H1 (cell line): ENCODE results near the gene ZNF407. TPM values are rescaled to one million over a fixed set of nuclear protein-coding genes. Genes with fewer than 3 reads are reported as not detected.

Experiments
- CTCF ChIA-PET: fragments of 300-600 bp; sonication (Branson Sonifier 250); formaldehyde crosslinking; loops from one replicate; lab custom pipeline; 2021; ENCODE audit not compliant: partially characterized antibody; lab: Charles Lee
- POLR2A ChIA-PET: fragments of 300-600 bp; sonication (Branson Sonifier 250); formaldehyde crosslinking; loops from one replicate; lab custom pipeline; 2021; ENCODE audit warnings: inconsistent platforms; ENCODE audit not compliant: partially characterized antibody; lab: Charles Lee
- DNase-seq, 2 experiments: peaks; one replicate each; pipeline versions ENCODE4 v3.0.0 to v3.0.0-alpha.2; 2010 to 2022; ENCODE audit warnings: low spot score in 2 of 2, low read depth in 1 of 2, mixed read lengths in 1 of 2
- FAIRE-seq: peaks from 2 replicates; lab custom pipeline; 2011; peaks lifted over from hg19 to GRCh38; lab: Jason Lieb, UNC
- H2AFZ ChIP-seq: 2 replicates; pipeline ENCODE4 v1.8.1; 2012; ENCODE audit warnings: low read length, inconsistent platforms
- H2AK5ac ChIP-seq: 2 replicates; pipeline ENCODE4 v1.6.1; 2013; ENCODE audit warnings: low read depth, low read length
- H2BK120ac ChIP-seq: replicated peaks from 2 replicates; pipeline ENCODE3; 2013; ENCODE audit warnings: low read depth, low read length, inconsistent platforms
- H2BK12ac ChIP-seq: 2 replicates; pipeline ENCODE4 v1.6.1; 2013; ENCODE audit warnings: low read depth, low read length
- H2BK15ac ChIP-seq: 2 replicates; pipeline ENCODE4 v1.6.1; 2013; ENCODE audit warnings: low read length
- H2BK20ac ChIP-seq: 2 replicates; pipeline ENCODE4 v1.6.1; 2013; ENCODE audit warnings: low read length
- H2BK5ac ChIP-seq: 2 replicates; pipeline ENCODE4 v1.6.1; 2013; ENCODE audit warnings: low read depth, low read length
- H3K14ac ChIP-seq: 2 replicates; pipeline ENCODE4 v1.6.1; 2013; ENCODE audit warnings: inconsistent platforms; ENCODE audit not compliant: insufficient read length
- H3K18ac ChIP-seq: 2 replicates; pipeline ENCODE4 v1.6.1; 2013; ENCODE audit warnings: low read length; ENCODE audit errors: extremely low read depth
- H3K23ac ChIP-seq: 2 replicates; pipeline ENCODE4 v1.6.1; 2013; ENCODE audit warnings: inconsistent platforms; ENCODE audit not compliant: insufficient read length
- H3K23me2 ChIP-seq: 2 replicates; pipeline ENCODE4 v1.6.1; 2013; ENCODE audit warnings: low read depth, low read length
- H3K27ac ChIP-seq: 2 replicates; pipeline ENCODE4 v1.6.1; 2011; ENCODE audit warnings: low read depth, low read length, inconsistent platforms
- H3K27me3 ChIP-seq, 4 experiments: replicated peaks in 1 of 4; 1 replicate in 1 of 4; 2 replicates in 3 of 4; pipeline versions ENCODE4 v1.6.1 to v1.8.1; 2011 to 2013; ENCODE audit warnings: low read length in 3 of 4, mild to moderate bottlenecking in 3 of 4, inconsistent platforms in 2 of 4, mixed read lengths in 2 of 4, moderate library complexity in 1 of 4; ENCODE audit not compliant: control insufficient read depth in 3 of 4, insufficient read depth in 3 of 4; ENCODE audit errors: extremely low read depth in 1 of 4
- H3K36me3 ChIP-seq, 4 experiments: 2 replicates each; pipeline versions ENCODE4 v1.6.1 to v1.8.1; 2011 to 2013; ENCODE audit warnings: mild to moderate bottlenecking in 4 of 4, low read length in 3 of 4, moderate library complexity in 2 of 4, control low read depth in 1 of 4, inconsistent platforms in 1 of 4; ENCODE audit not compliant: insufficient read depth in 4 of 4, control insufficient read depth in 2 of 4
- H3K4ac ChIP-seq: replicated peaks from 2 replicates; pipeline ENCODE3; 2013; ENCODE audit warnings: low read length, low read depth, mixed read lengths, inconsistent platforms; ENCODE audit not compliant: insufficient read length
- H3K4me1 ChIP-seq, 4 experiments: replicated peaks in 1 of 4; 1 replicate in 1 of 4; 2 replicates in 3 of 4; pipeline versions ENCODE4 v1.6.1 to v1.8.1; 2011 to 2013; ENCODE audit warnings: low read length in 3 of 4, inconsistent platforms in 2 of 4, mixed read lengths in 1 of 4; ENCODE audit not compliant: insufficient read depth in 4 of 4, control insufficient read depth in 3 of 4
- H3K4me2 ChIP-seq, 2 experiments: 2 replicates each; pipeline versions ENCODE4 v1.6.1 to v1.8.1; 2011 to 2013; ENCODE audit warnings: low read depth in 2 of 2, low read length in 2 of 2, control low read depth in 1 of 2, inconsistent platforms in 1 of 2, mild to moderate bottlenecking in 1 of 2; ENCODE audit not compliant: insufficient read depth in 1 of 2
- H3K4me3 ChIP-seq, 4 experiments: fragments of 200-600, 300-600 bp in 1 of 4; sonication (generic), shearing (Covaris generic), sonication (Bioruptor Twin) in 1 of 4; 2 replicates each; pipeline versions ENCODE4 v1.5.1 to v1.8.1; 2011 to 2016; ENCODE audit warnings: low read length in 4 of 4, low read depth in 3 of 4, control low read depth in 2 of 4, inconsistent platforms in 2 of 4, mild to moderate bottlenecking in 2 of 4, mixed read lengths in 1 of 4, moderate library complexity in 1 of 4; ENCODE audit not compliant: insufficient read depth in 2 of 4; ENCODE audit errors: extremely low read depth in 1 of 4
- H3K56ac ChIP-seq: replicated peaks from 2 replicates; pipeline ENCODE3; 2013; ENCODE audit warnings: low read depth, mild to moderate bottlenecking, mixed read lengths, low read length, inconsistent platforms; ENCODE audit not compliant: insufficient read length
- H3K79me1 ChIP-seq: 2 replicates; pipeline ENCODE4 v1.6.1; 2013; ENCODE audit warnings: low read depth, low read length, control low read depth
- H3K79me2 ChIP-seq, 2 experiments: 2 replicates each; pipeline versions ENCODE4 v1.6.1 to v1.8.1; 2012 to 2013; ENCODE audit warnings: low read length in 2 of 2, mild to moderate bottlenecking in 2 of 2, inconsistent platforms in 1 of 2; ENCODE audit not compliant: insufficient read depth in 2 of 2, control insufficient read depth in 1 of 2
- H3K9ac ChIP-seq, 4 experiments: replicated peaks in 1 of 4; 1 replicate in 1 of 4; 2 replicates in 3 of 4; pipeline versions ENCODE4 v1.6.1 to v1.8.1; 2011 to 2013; ENCODE audit warnings: low read depth in 3 of 4, low read length in 3 of 4, control low read depth in 2 of 4, mild to moderate bottlenecking in 2 of 4, moderate library complexity in 2 of 4, inconsistent platforms in 1 of 4; ENCODE audit errors: extremely low read depth in 1 of 4
- H3K9me3 ChIP-seq, 2 experiments: 2 replicates each; pipeline versions ENCODE4 v1.6.1 to v1.8.1; 2012 to 2013; ENCODE audit warnings: mild to moderate bottlenecking in 2 of 2, moderate library complexity in 2 of 2, control low read depth in 1 of 2, inconsistent platforms in 1 of 2, low read depth in 1 of 2, low read length in 1 of 2, mixed read lengths in 1 of 2; ENCODE audit not compliant: insufficient read depth in 2 of 2
- H4K20me1 ChIP-seq, 2 experiments: replicated peaks in 1 of 2; 2 replicates each; pipeline versions ENCODE3 to v1.8.1; 2011 to 2013; ENCODE audit warnings: inconsistent platforms in 2 of 2, low read length in 2 of 2, mild to moderate bottlenecking in 1 of 2; ENCODE audit not compliant: insufficient read depth in 2 of 2, control insufficient read depth in 1 of 2
- H4K5ac ChIP-seq: 2 replicates; pipeline ENCODE4 v1.6.1; 2013; ENCODE audit warnings: low read length, low read depth, mixed read lengths, inconsistent platforms; ENCODE audit not compliant: insufficient read length
- H4K8ac ChIP-seq: 2 replicates; pipeline ENCODE4 v1.8.0; 2013; ENCODE audit warnings: mild to moderate bottlenecking, moderate library complexity, low read length, inconsistent platforms; ENCODE audit not compliant: insufficient read depth; ENCODE audit errors: extremely low read depth
- H4K91ac ChIP-seq: replicated peaks from 2 replicates; pipeline ENCODE3; 2013; ENCODE audit warnings: low read length, mixed read lengths, inconsistent platforms; ENCODE audit not compliant: insufficient read length
- RBBP5 ChIP-seq: IDR thresholded peaks from 2 replicates; pipeline ENCODE4 v1.7.1; 2012; ENCODE audit warnings: low read depth, mild to moderate bottlenecking, inconsistent platforms, low read length, moderate library complexity, borderline replicate concordance
- RXRA ChIP-seq: IDR thresholded peaks from 2 replicates; pipeline ENCODE4 v1.6.1; 2011; ENCODE audit warnings: low read depth, mild to moderate bottlenecking, low read length, moderate library complexity; ENCODE audit not compliant: insufficient read depth
- SP4 ChIP-seq: IDR thresholded peaks from 2 replicates; pipeline ENCODE4 v1.6.1; 2012; ENCODE audit warnings: low read length, inconsistent platforms
- ZNF274 ChIP-seq: IDR thresholded peaks from 2 replicates; pipeline ENCODE4 v1.7.0; 2012; ENCODE audit warnings: low read length, borderline replicate concordance; ENCODE audit errors: extremely low read depth
- WGBS, 2 experiments: shearing (Covaris generic) in 1 of 2; methylation state at CpG; one replicate each; pipeline versions ENCODE4 v1.1.6 to v1.1.7; 2013 to 2015; ENCODE audit warnings: low lambda C conversion rate in 2 of 2, mixed read lengths in 2 of 2, inconsistent platforms in 1 of 2, low coverage in 1 of 2, missing lambda C conversion rate in 1 of 2; ENCODE audit not compliant: insufficient replicate concordance in 2 of 2, insufficient coverage in 1 of 2, insufficient read length in 1 of 2; ENCODE audit errors: extremely low coverage in 1 of 2, missing lambda C conversion rate in 1 of 2; 5-methylcytosine and 5-hydroxymethylcytosine counted together
- polyA plus RNA-seq, 7 experiments: library from polyadenylated mRNA; depleted of rRNA in 3 of 7; stranded (reverse) in 5 of 7; unstranded in 2 of 7; fragments of >200 nt in 5 of 7; fragments of 200-250 nt in 2 of 7; gene quantifications; 1 replicate in 5 of 7; 2 replicates in 1 of 7; 4 replicates in 1 of 7; pipeline versions ENCODE4 v1.2.1 to v1.2.3, GENCODE V29; 2011 to 2013; ENCODE audit warnings: missing spikeins in 2 of 7, mixed read lengths in 2 of 7
- total RNA-seq: library from RNA; stranded (reverse); fragmentation: NEBNext Ultra II Directional; extraction: Animal tissue kit (Norgen Biotek cat#: 25700); gene quantifications from 2 replicates; pipeline ENCODE4 v1.2.1, GENCODE V29; 2021

The ZNF407 gene
- total and polyA plus RNA-seq, 2 of the 8 experiments (the other 6 are each of a cell fraction or from before 2014, with no cell fraction given), result 1.5 to 6.8 TPM

GRCh38 chr18:75109319-75109691 lies 511.6 kb downstream of the ZNF407 start:
- WGBS, 2 experiments, result 86% methylated on average over 7 of the region's 7 CpGs; no CpG with 5 or more reads in 1 of the 2 experiments
- Histone ChIP-seq H2BK12ac (no peak overlapping the region), H4K5ac (no peak overlapping the region), H2BK20ac (no peak overlapping the region), H2AK5ac (no peak overlapping the region), H3K36me3 (no peaks in the 10 kb centered on the region), H3K56ac (no peak overlapping the region), H4K91ac (no peak overlapping the region), H3K4ac (no peak overlapping the region), H3K23me2 (no peaks in the 10 kb centered on the region), H3K4me3 (no peak overlapping the region), H3K14ac (no peak overlapping the region), H3K4me1 (no peaks in the 10 kb centered on the region), H4K20me1 (no peaks in the 10 kb centered on the region), H3K9ac (no peak overlapping the region), H2BK15ac (no peak overlapping the region), H3K4me2 (no peak overlapping the region), H3K18ac (no peak overlapping the region), H2AFZ (no peak overlapping the region), H2BK5ac (no peak overlapping the region), H2BK120ac (no peak overlapping the region), H3K79me1 (no peaks in the 10 kb centered on the region), H3K27ac (no peak overlapping the region), H3K9me3 (no peaks in the 10 kb centered on the region), H3K23ac (no peak overlapping the region), H3K79me2 (no peaks in the 10 kb centered on the region), H3K27me3 (no peaks in the 10 kb centered on the region), H4K8ac (no peak overlapping the region)
- DNase-seq, result no peak
- ChIA-PET POLR2A (no interaction called here), CTCF (interaction anchor here (1.1 kb wide), 1 partner anchor 23 kb away, joined by 3 read pairs; no protein-coding TSS in a partner anchor)
- FAIRE-seq, result no peak
- TF ChIP-seq RXRA, result no peak
- TF ChIP-seq ZNF274, result no peak
- no peak for TF ChIP-seq SP4
- TF ChIP-seq RBBP5, result no peak
